Effector CD8-positive, alpha-beta T cell (primary cell): ENCODE data around the gene GPR37L1.
"Not testable (repeated sequence)": the region's sequence is repeated elsewhere in the genome, so short reads cannot be mapped to it uniquely, and the experiment has no call there.

Experiments used
- DNase-seq: peaks from one replicate; lab custom pipeline; 2025; lab: John Stamatoyannopoulos, UW

The GPR37L1 gene

DNA sequence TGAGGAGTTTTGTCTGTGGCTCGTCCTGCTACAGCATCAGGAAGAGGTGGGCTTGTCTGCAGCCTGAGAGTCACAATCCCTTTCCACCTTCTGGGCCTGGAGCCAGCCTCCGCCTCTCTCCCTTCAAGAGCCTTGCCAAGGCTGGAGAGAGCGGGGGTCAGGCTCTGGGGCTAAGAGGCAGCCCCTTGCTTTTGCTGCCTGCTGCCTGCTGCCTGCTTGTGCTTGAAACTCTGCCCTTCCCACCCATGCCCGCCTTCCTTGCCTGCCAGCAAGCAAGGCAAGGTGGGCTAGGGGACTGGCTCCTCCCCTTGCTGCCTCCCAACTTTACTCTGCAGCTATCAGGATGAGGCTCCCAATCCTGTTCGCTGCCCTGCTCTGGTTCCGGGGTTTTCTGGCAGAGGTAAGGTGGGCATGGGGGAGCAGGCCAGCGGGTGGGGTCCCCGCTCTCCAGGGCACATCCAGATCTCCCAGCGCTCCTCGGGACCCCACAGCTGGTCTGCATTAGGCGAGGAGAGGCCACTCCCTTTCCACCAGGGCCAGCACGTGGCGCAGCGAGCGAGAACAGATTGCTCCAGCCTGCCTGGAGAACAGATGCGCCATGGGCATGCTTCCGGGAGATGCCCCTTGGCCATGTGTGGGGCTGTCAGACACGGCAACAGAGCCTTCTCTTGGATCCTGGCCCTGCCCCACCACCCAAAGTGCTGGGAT lies 45.1 kb downstream of the GPR37L1 start:
- no peak for DNase-seq

DNA sequence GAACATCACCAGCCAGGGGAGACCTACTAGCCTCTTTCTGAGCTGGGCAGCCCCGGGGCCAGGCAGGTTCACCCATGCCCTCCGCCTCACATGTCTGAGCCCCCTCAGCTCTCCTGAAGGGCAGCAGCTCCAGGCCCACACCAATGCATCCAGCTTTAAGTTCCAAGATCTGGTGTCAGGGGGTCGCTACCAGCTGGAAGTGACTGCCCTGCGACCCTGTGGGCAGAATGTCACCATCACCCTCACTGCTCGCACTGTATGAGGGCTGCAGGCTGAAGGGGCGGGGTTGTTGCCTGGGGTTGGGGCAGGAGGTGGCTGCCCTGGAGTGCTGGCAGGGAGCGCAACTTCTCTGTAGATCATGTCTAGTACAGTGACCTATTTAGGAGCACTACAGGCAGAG lies 46.1 kb downstream of the GPR37L1 start:
- no peak for DNase-seq

DNA sequence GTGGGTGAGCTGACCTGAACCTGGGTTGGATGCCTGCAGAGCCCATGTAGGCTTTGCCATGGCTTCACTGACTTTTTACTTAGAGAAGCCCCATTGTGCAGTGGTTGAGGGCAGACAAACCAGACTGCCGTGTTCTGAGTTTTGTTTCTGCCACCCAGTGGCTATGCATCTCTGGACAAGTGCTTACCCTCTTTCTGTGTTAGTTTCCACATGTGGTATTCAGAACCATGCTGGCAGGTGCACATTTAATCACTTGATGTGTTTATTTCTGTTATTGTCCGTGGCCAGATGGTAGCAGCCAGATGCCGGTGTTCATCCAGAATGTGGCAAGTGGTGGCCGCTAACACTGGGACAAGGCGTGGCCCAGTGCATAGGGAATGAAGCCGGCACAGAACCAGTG lies 48.0 kb downstream of the GPR37L1 start:
- DNase-seq = no peak

- no peak for DNase-seq
Measured at GRCh38 chr1:202171292-202172014, 48.7 kb downstream of the GPR37L1 start.

DNA sequence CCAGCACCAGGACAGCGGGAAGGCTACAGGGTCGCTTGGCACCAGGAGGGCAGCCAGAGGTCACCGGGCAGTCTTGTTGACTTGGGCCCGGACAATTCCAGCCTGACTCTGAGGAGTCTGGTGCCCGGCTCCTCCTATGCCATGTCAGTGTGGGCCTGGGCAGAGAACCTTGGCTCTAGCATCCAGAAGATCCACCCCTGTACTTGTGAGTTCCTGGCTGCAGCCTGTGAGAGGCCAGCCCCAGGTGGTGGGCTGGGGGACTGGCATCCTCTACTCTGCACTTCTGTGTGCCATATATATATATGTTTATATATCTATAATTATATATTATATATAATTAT lies 49.3 kb downstream of the GPR37L1 start:
- DNase-seq = no peak

GRCh38 chr1:202173993-202174392 lies 51.3 kb downstream of the GPR37L1 start:
- DNase-seq = no peak

DNA sequence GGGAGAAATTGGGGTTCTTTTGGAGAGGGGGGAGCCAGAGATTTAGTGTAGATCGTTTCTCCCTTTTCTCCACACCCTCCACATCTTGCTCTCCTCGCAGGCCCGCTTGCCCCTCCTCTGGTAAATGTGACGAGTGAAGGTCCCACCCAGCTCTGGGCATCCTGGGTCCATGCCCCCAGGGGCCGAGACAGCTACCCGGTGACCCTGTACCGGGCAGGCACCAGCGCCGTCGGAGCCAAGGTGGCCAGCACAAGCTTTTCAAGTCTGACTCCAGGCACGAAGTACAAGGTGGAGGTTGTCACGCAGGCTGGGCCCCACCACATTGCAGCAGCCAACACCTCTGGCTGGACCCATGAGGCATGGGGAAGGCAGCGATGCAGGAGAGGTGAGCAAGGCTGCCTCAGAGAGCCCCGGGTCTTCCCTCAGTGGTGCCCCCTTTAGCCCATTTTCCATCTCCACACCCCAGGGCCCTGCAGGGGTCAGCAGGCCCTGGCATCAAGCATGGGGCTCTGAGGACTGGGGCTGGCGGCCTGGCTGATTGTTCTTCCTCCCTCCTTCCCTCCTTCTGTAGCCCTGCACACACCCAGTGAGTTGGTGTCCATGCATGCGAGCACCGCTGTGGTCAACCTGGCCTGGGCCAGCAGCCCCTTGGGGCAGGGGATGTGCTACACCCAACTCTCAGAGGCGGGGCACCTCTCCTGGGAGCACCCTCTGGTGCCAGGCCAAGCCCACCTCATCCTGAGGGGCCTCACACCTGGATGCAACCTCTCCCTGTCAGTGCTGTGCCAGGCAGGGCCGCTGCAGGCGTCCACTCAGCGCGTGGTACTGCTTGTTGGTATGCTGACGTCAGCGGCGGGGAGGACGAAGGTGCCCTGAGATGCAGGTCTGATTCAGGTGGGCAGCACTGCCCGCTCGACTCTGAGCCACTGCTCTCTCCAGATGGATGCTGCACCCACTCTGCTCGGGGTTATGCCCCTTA lies 54.5 kb downstream of the GPR37L1 start:
- no peak for DNase-seq

DNA sequence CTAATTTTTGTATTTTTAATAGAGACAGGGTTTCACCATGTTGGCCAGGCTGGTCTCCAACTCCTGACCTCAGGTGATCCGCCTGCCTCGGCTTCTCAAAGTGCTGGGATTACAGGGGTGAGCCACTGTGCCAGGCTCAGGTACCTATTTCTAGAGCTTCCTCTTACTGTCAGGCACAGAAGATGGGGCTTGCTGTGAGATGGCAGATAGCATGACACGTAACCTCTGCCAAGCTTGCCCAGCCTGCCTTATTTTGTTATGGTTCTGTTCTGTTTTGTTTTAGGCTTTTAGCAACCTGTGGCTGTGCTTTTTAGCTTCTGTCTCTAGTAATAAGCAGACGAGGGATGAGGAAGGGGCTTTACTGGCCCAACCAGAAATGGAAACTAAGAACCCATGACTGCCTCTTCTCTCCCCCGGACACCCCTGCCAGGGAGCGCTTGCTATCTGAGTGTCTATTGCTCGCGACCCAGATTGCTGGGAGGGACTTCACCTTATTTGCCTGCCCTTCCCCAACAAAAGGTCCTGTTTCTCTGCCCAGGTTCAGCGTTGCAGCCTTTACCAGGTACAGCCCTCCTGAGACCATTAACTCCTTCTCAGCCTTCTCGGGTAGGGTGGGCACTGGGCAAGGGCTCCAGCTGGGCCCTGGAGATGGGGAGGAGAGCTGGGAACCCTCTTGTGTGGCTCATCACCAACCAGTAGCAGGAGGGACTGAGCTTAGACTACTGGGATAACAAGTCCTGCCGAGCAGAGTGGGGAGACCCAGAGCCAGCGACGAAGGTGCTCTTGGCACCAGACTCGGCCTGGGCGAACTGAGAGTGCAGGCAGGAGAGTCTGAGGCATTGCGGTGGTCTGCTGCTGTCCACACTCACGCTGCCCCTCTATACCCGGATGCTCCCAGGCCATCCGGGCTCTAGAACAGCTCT lies 57.4 kb downstream of the GPR37L1 start:
- no peak for DNase-seq

DNA sequence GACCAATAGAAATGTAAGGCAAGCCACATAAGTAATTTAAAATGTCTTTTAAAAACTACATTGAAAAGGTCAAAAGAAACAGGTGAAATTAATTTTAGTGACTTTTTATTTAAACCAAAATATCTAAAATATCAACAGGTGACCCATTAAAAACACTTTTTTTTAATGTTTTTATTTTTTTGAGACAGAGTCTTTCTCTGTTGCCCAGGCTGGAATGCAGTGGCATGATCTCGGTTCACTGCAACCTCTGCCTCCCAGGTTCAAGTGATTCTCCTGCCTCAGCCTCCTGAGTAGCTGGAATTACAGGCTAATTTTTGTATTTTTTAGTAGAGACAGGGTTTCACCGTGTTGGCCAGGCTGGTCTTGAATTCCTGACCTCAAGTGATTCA lies 58.0 kb downstream of the GPR37L1 start:
- not testable (repeated sequence) for DNase-seq

- no peak for DNase-seq
Measured at GRCh38 chr1:202181586-202181985, 58.9 kb downstream of the GPR37L1 start.

- DNase-seq = no peak
Measured at GRCh38 chr1:202182040-202182877, 59.5 kb downstream of the GPR37L1 start.
